NCI-H460 (cell line): ENCODE measurements around the gene ATXN7. TPM values are rescaled to one million over a fixed set of nuclear protein-coding genes. Genes with fewer than 3 reads are reported as not detected.

Source experiments
- DNase-seq: peaks from one replicate; pipeline ENCODE4 v3.0.0-alpha.2; 2016; ENCODE audit warnings: low read depth; ENCODE audit errors: extremely low read depth
- total RNA-seq: library from RNA; depleted of rRNA; stranded (reverse); fragments of >200 nt; shearing (Covaris generic); gene quantifications from 2 replicates; pipeline ENCODE4 v1.2.3, GENCODE V29; 2014

Gene ATXN7
- total RNA-seq, 1 experiment from 2014 or later, result 17.5 TPM

GRCh38 chr3:63979093-63979885 lies 115.6 kb downstream of the ATXN7 start:
- DNase-seq, result no peak

- no peak for DNase-seq
Measured at GRCh38 chr3:63980019-63980418, 116.4 kb downstream of the ATXN7 start.

- DNase-seq, result no peak
Measured at GRCh38 chr3:63980830-63981498, 117.3 kb downstream of the ATXN7 start.

- DNase-seq, result no peak
Measured at GRCh38 chr3:63981980-63982379, 118.3 kb downstream of the ATXN7 start.

GRCh38 chr3:63984391-63984790 lies 120.7 kb downstream of the ATXN7 start:
- DNase-seq, result no peak

- DNase-seq, result no peak
Measured at GRCh38 chr3:63986146-63986545, 122.5 kb downstream of the ATXN7 start.

- DNase-seq, result no peak
Measured at GRCh38 chr3:63986831-63987230, 123.2 kb downstream of the ATXN7 start.

- no peak for DNase-seq
Measured at GRCh38 chr3:63988943-63989342, 125.3 kb downstream of the ATXN7 start.

GRCh38 chr3:63990204-63990603 lies 126.5 kb downstream of the ATXN7 start:
- DNase-seq, result no peak

GRCh38 chr3:63990733-63991132 lies 127.1 kb downstream of the ATXN7 start:
- no peak for DNase-seq

- DNase-seq, result no peak
Measured at GRCh38 chr3:63991666-63992065, 128.0 kb downstream of the ATXN7 start.

GRCh38 chr3:63992516-63993209 lies 129.0 kb downstream of the ATXN7 start:
- no peak for DNase-seq

- DNase-seq, result peak; percentile 49
Measured at GRCh38 chr3:63993653-63994079, 130.0 kb downstream of the ATXN7 start.

GRCh38 chr3:63995086-63995485 lies 131.4 kb downstream of the ATXN7 start:
- no peak for DNase-seq

GRCh38 chr3:63998852-63999754 lies 135.4 kb downstream of the ATXN7 start:
- no peak for DNase-seq

GRCh38 chr3:64000453-64001055 lies 136.9 kb downstream of the ATXN7 start:
- no peak for DNase-seq

- no peak for DNase-seq
Measured at GRCh38 chr3:64002233-64002632, 138.6 kb downstream of the ATXN7 start.

- no peak for DNase-seq
Measured at GRCh38 chr3:64003589-64003988, 139.9 kb downstream of the ATXN7 start.

- no peak for DNase-seq
Measured at GRCh38 chr3:64008017-64008416, 144.3 kb downstream of the ATXN7 start.
